ENCODE data around the gene CLASP2. TPM values are rescaled to one million over a fixed set of nuclear protein-coding genes. Genes with fewer than 3 reads are reported as not detected.

The CLASP2 gene
- total RNA-seq, 1 donor from 2014 or later = 64.0 TPM

- Histone ChIP-seq H3K9me3 (no peaks in the 10 kb centered on the region), H3K4me3 (no peak overlapping the region), H3K27ac (no peak overlapping the region), H3K36me3 (peaks cover 19% of the 10 kb centered on the region), H3K4me1 (no peaks in the 10 kb centered on the region), H3K27me3 (no peaks in the 10 kb centered on the region)
- intact Hi-C loops (cut with DNase I) = no loop called here
- no peak for DNase-seq
- ATAC-seq = no peak
- no peak for TF ChIP-seq CTCF (IDR thresholded peaks at IDR 0.05)
Observed at GRCh38 chr3:33612607-33613006, 105.4 kb downstream of the CLASP2 start.

- no peak overlapping the region for H3K4me3 ChIP-seq
- no peaks in the 10 kb centered on the region for H3K9me3 ChIP-seq
- H3K4me1 ChIP-seq = no peaks in the 10 kb centered on the region
- no peak for DNase-seq
- no peak overlapping the region for H3K27ac ChIP-seq
- peaks cover 80% of the 10 kb centered on the region for H3K36me3 ChIP-seq
- ATAC-seq = no peak
- TF ChIP-seq CTCF (IDR thresholded peaks at IDR 0.05) = no peak
- intact Hi-C loops (cut with DNase I) = no loop called here
- no peaks in the 10 kb centered on the region for H3K27me3 ChIP-seq
Observed at GRCh38 chr3:33602829-33603228, 115.2 kb downstream of the CLASP2 start.

GRCh38 chr3:33597257-33597689 is 120.8 kb downstream of the CLASP2 start:
- Histone ChIP-seq H3K27me3 (no peaks in the 10 kb centered on the region), H3K4me1 (no peaks in the 10 kb centered on the region), H3K36me3 (peaks cover 30% of the 10 kb centered on the region), H3K9me3 (no peaks in the 10 kb centered on the region), H3K27ac (no peak overlapping the region), H3K4me3 (no peak overlapping the region)
- peak; percentile 62 for ATAC-seq
- no peak for DNase-seq
- TF ChIP-seq CTCF (IDR thresholded peaks at IDR 0.05) = no peak
- intact Hi-C loops (cut with DNase I) = no loop called here

GRCh38 chr3:33592999-33593398 is 125.1 kb downstream of the CLASP2 start:
- peak; percentile 65 for ATAC-seq
- TF ChIP-seq CTCF (IDR thresholded peaks at IDR 0.05) = no peak
- intact Hi-C loops (cut with DNase I) = no loop called here

GRCh38 chr3:33590541-33590940 is 127.5 kb downstream of the CLASP2 start:
- no peak for ATAC-seq
- H3K4me1 ChIP-seq = no peaks in the 10 kb centered on the region
- DNase-seq = no peak
- no peaks in the 10 kb centered on the region for H3K9me3 ChIP-seq
- no peak overlapping the region for H3K27ac ChIP-seq
- no peaks in the 10 kb centered on the region for H3K27me3 ChIP-seq
- intact Hi-C loops (cut with DNase I) = no loop called here
- no peak overlapping the region for H3K4me3 ChIP-seq
- no peak for TF ChIP-seq CTCF (IDR thresholded peaks at IDR 0.05)
- peaks cover 48% of the 10 kb centered on the region for H3K36me3 ChIP-seq

More at GRCh38 chr3:33592999-33593398, 125.1 kb downstream of the CLASP2 start:
- no peak for DNase-seq
- H3K27me3 ChIP-seq = no peaks in the 10 kb centered on the region
- H3K4me1 ChIP-seq = no peaks in the 10 kb centered on the region
- H3K36me3 ChIP-seq = peaks cover 36% of the 10 kb centered on the region
- H3K27ac ChIP-seq = no peak overlapping the region
- H3K4me3 ChIP-seq = no peak overlapping the region
- no peaks in the 10 kb centered on the region for H3K9me3 ChIP-seq

GRCh38 chr3:33586402-33586801 is 131.7 kb downstream of the CLASP2 start:
- intact Hi-C loops (cut with DNase I) = no loop called here
- no peak overlapping the region for H3K4me3 ChIP-seq
- H3K27me3 ChIP-seq = no peaks in the 10 kb centered on the region
- H3K4me1 ChIP-seq = no peaks in the 10 kb centered on the region
- DNase-seq (no peak), ATAC-seq (no peak)
- H3K9me3 ChIP-seq = no peaks in the 10 kb centered on the region
- no peak overlapping the region for H3K27ac ChIP-seq
- TF ChIP-seq CTCF (IDR thresholded peaks at IDR 0.05) = no peak
- peaks cover 69% of the 10 kb centered on the region for H3K36me3 ChIP-seq
